KMS-11 (cell line): ENCODE measurements around the gene CRAT.

Experiments
- H2AFZ ChIP-seq: fragments of 200-600 bp; sonication (generic); 2 replicates; pipeline ENCODE4 v1.6.1; 2016; ENCODE audit warnings: antibody characterized with exemption, mixed run types, low read depth
- H3K27ac ChIP-seq: fragments of 200-600 bp; sonication (generic); 2 replicates; pipeline ENCODE4 v1.6.1; 2016; ENCODE audit warnings: mild to moderate bottlenecking, mixed run types
- H3K27me3 ChIP-seq: fragments of 200-600 bp; sonication (generic); 2 replicates; pipeline ENCODE4 v1.6.1; 2017; ENCODE audit warnings: mild to moderate bottlenecking, low read depth, mixed run types, moderate library complexity; ENCODE audit not compliant: insufficient read depth
- H3K36me3 ChIP-seq: fragments of 200-600 bp; sonication (generic); 2 replicates; pipeline ENCODE4 v1.6.1; 2017; ENCODE audit warnings: mild to moderate bottlenecking, mixed run types; ENCODE audit not compliant: insufficient read depth
- H3K4me1 ChIP-seq: fragments of 200-600 bp; sonication (generic); 2 replicates; pipeline ENCODE4 v1.6.1; 2016; ENCODE audit warnings: mild to moderate bottlenecking, low read depth, mixed run types; ENCODE audit not compliant: poor library complexity, severe bottlenecking
- H3K4me2 ChIP-seq: fragments of 200-600 bp; sonication (generic); 2 replicates; pipeline ENCODE4 v1.7.0; 2016; ENCODE audit warnings: mild to moderate bottlenecking, mixed run types
- H3K4me3 ChIP-seq: fragments of 200-600 bp; sonication (generic); IDR thresholded peaks from 2 replicates; pipeline ENCODE4 v1.6.1; 2017; ENCODE audit warnings: low read depth, low read length, mixed read lengths; ENCODE audit not compliant: insufficient read depth
- H3K79me2 ChIP-seq: fragments of 200-600 bp; sonication (generic); 2 replicates; pipeline ENCODE4 v1.6.1; 2016; ENCODE audit warnings: low read depth, mixed run types; ENCODE audit not compliant: insufficient read depth
- H3K9ac ChIP-seq: fragments of 200-600 bp; sonication (generic); 2 replicates; pipeline ENCODE4 v1.6.1; 2016; ENCODE audit warnings: mild to moderate bottlenecking, mixed run types
- H4K20me1 ChIP-seq: fragments of 200-600 bp; sonication (generic); 2 replicates; pipeline ENCODE4 v1.6.1; 2016; ENCODE audit warnings: mild to moderate bottlenecking, mixed run types; ENCODE audit not compliant: insufficient read depth
- TF ChIP-seq, protein P1 (sequence below): fragments of 200-600 bp; sonication (generic); conservative IDR thresholded peaks from 2 replicates; pipeline ENCODE4 v1.6.1; 2017; ENCODE audit warnings: low read depth, mild to moderate bottlenecking, antibody characterized with exemption, low read length, moderate library complexity, mixed read lengths

Gene CRAT

DNA sequence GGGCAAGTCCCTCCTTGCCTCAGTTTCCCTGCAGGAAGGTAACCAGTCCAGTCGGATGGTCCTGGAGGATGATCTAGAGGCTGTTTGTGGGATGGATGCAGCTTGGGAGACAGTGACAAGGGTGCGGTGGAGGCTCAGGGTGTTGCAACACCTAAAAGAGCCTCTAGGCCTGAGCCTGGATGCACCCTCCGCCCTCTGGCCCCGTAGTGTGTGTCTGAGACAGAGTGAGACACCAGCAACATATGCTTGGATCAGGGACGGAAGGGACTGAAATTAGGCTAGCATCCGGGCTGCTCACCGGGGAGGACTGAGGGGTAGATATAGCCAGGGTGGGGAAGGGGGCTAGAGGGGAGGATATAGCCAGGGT, 1.1 kb downstream of the CRAT start:
- Histone ChIP-seq H3K27ac (no peak overlapping the region), H3K4me3 (no peak overlapping the region), H3K4me2 (no peak overlapping the region), H2AFZ (no peak overlapping the region), H3K9ac (no peak overlapping the region), H3K4me1 (peaks cover 6% of the 10 kb centered on the region), H3K36me3 (no peaks in the 10 kb centered on the region), H4K20me1 (no peaks in the 10 kb centered on the region), H3K27me3 (no peaks in the 10 kb centered on the region; the same call in 1 of the 2 replicates), H3K79me2 (peaks cover 17% of the 10 kb centered on the region; the same call in 1 of the 2 replicates)
- TF ChIP-seq, protein P1, sequence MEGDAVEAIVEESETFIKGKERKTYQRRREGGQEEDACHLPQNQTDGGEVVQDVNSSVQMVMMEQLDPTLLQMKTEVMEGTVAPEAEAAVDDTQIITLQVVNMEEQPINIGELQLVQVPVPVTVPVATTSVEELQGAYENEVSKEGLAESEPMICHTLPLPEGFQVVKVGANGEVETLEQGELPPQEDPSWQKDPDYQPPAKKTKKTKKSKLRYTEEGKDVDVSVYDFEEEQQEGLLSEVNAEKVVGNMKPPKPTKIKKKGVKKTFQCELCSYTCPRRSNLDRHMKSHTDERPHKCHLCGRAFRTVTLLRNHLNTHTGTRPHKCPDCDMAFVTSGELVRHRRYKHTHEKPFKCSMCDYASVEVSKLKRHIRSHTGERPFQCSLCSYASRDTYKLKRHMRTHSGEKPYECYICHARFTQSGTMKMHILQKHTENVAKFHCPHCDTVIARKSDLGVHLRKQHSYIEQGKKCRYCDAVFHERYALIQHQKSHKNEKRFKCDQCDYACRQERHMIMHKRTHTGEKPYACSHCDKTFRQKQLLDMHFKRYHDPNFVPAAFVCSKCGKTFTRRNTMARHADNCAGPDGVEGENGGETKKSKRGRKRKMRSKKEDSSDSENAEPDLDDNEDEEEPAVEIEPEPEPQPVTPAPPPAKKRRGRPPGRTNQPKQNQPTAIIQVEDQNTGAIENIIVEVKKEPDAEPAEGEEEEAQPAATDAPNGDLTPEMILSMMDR = no peak

DNA sequence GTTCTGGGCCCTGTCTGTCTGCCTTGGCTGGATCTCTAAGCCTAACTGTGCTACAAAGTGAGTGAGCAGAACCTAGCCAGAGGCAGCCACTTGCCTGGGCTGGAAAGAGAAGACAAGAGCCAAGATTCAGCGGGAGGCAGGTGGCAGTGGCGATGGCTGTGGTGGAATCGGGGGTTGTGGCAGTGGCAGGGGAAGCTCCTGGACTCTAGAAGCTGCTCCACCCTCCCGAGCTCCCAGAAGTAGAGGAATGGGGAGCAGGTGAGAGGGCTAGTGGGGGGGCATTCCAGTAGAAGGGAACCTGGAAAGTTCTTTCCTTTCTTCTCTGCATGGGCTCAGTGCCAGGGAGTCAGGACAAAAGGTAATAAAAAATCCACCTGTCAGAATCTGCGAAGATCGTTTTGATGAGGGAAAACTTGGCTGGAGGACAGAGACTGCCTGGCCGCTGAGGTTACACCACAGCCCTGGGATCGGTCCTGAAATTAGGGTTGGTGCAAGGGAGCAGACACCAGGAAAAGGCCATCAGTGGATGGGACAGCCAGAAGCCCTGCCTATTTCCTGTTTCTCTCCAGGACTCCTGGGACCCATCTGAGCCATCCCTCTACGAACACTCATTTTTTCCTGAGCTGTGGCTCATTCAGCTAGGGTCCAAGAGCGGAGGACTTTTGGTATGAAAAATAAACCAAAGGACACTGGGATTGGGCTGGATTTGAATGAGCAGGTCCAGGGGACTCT, 1.6 kb downstream of the CRAT start:
- TF ChIP-seq, protein P1 = no peak
- Histone ChIP-seq H3K36me3 (no peaks in the 10 kb centered on the region), H2AFZ (no peak overlapping the region), H3K4me1 (peaks cover 6% of the 10 kb centered on the region), H3K9ac (no peak overlapping the region), H4K20me1 (no peaks in the 10 kb centered on the region), H3K79me2 (peaks cover 17% of the 10 kb centered on the region; the same call in 1 of the 2 replicates), H3K4me3 (no peak overlapping the region), H3K4me2 (no peak overlapping the region), H3K27ac (no peak overlapping the region), H3K27me3 (no peaks in the 10 kb centered on the region; the same call in 1 of the 2 replicates)

DNA sequence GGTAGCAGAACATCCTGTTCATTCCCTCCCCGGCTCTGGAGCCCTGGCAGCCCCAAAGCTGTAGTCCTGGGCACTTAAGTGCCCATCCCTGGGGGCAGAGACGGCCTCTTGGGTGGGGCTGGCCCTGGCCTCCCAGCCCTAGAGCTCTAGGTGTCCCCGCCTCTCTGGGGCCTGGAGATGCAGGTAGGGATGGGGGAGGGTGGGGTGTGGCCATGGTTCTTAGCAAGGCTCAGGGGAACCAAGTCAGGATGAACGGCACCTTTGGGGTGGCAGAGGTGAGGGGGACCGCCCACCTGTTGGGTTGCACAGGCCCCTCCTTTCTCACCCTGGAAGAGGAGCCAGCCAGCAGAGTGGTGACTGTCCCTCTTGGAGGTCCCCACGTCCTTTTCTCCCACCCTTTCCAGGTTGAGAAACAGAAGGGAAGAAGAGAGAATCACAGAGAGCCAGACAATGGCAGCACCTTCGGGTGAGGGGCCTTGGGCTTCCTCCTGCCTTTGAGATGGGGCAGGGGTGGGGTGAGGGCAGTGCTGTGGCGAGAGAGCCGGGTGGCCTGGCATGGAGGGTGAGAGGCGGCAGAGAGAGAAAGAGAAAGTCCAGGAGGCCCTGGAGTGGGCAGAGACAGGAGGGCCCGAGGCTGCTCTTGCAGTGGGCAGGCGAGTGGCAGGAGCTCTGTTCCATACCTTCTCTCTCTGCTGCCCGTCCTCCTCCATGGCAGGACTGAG, 2.3 kb downstream of the CRAT start:
- H4K20me1 ChIP-seq = no peaks in the 10 kb centered on the region

DNA sequence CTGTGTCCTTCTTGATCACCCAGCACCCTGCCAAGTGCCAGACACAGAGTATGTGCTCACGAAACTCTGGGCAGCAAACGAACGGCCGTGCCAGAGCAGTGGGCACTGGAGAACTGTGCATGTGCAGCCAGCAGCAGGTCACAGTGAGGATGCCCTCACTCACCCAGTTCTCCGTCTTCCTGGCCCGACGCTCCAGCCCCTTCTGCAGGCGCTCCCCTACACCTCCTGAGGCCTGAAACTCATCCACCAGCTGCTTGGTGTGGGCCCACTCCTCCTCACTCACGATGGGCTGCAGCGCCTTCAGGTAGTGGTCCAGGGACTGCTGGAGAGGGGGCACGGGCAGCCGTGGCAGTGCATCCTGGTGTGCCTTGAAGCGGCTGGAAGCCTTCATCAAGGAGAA, 2.9 kb downstream of the CRAT start:
- TF ChIP-seq, protein P1 = no peak
- Histone ChIP-seq H4K20me1 (no peaks in the 10 kb centered on the region), H3K79me2 (peaks cover 6% of the 10 kb centered on the region; the same call in 1 of the 2 replicates), H2AFZ (no peak overlapping the region), H3K27me3 (no peaks in the 10 kb centered on the region; the same call in 1 of the 2 replicates), H3K36me3 (no peaks in the 10 kb centered on the region), H3K4me3 (no peak overlapping the region), H3K4me2 (no peak overlapping the region), H3K4me1 (peaks cover 5% of the 10 kb centered on the region), H3K9ac (no peak overlapping the region), H3K27ac (no peak overlapping the region)

More for the DNA sequence above, 2.3 kb downstream of the CRAT start:
- Histone ChIP-seq H3K4me1 (peaks cover 6% of the 10 kb centered on the region), H3K36me3 (no peaks in the 10 kb centered on the region), H3K27ac (no peak overlapping the region), H3K9ac (no peak overlapping the region), H2AFZ (no peak overlapping the region), H3K4me3 (no peak overlapping the region), H3K79me2 (peaks cover 12% of the 10 kb centered on the region; the same call in 1 of the 2 replicates), H3K4me2 (no peak overlapping the region), H3K27me3 (no peaks in the 10 kb centered on the region; the same call in 1 of the 2 replicates)
- TF ChIP-seq, protein P1 = no peak
